ENCODE results near the gene CST4.
"Not testable (repeated sequence)": the region's sequence is repeated elsewhere in the genome, so short reads cannot be mapped to it uniquely, and the experiment has no call there.

Gene CST4

GRCh38 chr20:23640018-23640601, 48.7 kb downstream of the CST4 start:
- no peak for DNase-seq

- DNase-seq: no peak
Observed at GRCh38 chr20:23639490-23639958, 49.3 kb downstream of the CST4 start.

GRCh38 chr20:23638309-23638708, 50.5 kb downstream of the CST4 start:
- DNase-seq: no peak

- peak; percentile 63 for DNase-seq
Observed at GRCh38 chr20:23637282-23638221, 51.3 kb downstream of the CST4 start, which contains the start of gene CST3. TSS of gene CST3 (minus strand) at chr20:23637955. CDS start at chr20:23637862, 93 bp downstream.

GRCh38 chr20:23636908-23637281, 51.9 kb downstream of the CST4 start:
- no peak for DNase-seq

GRCh38 chr20:23636182-23636907, 52.5 kb downstream of the CST4 start:
- DNase-seq: no peak

GRCh38 chr20:23635768-23636090, 53.1 kb downstream of the CST4 start:
- DNase-seq: not testable (repeated sequence)

Data from NCI-H446 treated with DMSO at 0.1 percent for 48 hours (cell line).